Stimulated activated CD8-positive, alpha-beta memory T cell treated with anti-CD3 and anti-CD28 coated beads, Interleukin-2, amount 100 ng/mL, for 48 hours (primary cell): ENCODE results near the gene BACE2.

Experiments used
- DNase-seq, 2 donors: peaks; one replicate each; pipeline ENCODE4 v3.0.0-alpha.2; 2020; ENCODE audit warnings: low read depth in 2 of 2

The BACE2 gene

DNA sequence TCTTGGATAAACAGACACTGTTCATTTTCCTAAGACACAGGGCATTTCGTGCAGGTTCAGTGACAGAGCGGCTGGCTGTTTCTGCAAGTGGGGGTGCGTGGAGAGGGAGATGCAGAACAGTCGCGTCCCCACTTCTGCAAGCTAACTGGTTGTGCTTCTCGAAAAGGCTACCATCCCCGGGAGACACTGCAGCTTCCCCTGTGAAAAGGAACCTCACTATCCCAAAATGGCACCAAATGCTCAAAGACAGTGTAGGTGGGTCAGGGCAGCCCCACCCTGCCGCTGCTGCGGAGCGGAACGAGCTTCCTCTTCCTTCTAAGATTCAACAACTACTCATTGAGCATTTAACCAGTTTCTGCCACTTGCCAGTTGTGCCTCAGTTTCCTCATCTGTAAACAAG, 19.2 kb upstream of the BACE2 start:
- no peak for DNase-seq

DNA sequence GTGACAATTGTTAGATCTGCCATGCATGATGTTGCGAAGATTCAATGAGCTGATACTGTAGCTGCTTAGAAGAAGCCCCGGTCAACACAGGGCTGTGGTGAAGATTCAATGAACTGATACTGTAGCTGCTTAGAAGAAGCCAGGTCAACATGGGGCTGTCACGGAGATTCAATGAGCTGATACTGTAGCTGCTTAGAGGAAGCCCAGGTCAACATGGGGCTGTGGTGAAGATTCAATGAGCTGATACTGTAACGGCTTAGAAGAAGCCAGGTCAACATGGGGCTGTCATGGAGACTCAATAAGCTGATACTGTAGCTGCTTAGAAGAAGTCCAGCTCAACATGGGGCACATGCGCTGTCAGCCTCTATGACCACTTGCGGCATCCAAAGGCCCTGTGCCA, 18.8 kb upstream of the BACE2 start:
- DNase-seq, result no peak

DNA sequence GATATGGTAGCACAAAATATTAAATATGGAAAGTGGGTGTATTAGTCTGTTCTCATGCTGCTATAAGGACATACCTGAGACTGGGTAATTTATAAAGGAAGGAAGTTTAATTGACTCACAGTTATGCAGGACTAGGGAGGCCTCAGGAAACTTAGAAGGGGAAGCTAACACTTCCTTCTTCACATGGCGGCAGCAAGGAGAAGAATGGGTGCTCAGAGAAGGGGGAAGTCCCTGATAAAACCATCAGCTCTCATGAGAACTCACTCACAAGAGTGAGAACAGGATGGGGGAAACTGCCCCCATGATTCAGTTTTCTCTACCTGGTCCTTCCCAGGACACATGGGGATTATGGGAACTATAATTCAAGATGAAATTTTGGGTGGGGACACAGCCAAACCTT, 15.8 kb upstream of the BACE2 start:
- DNase-seq, result no peak

DNA sequence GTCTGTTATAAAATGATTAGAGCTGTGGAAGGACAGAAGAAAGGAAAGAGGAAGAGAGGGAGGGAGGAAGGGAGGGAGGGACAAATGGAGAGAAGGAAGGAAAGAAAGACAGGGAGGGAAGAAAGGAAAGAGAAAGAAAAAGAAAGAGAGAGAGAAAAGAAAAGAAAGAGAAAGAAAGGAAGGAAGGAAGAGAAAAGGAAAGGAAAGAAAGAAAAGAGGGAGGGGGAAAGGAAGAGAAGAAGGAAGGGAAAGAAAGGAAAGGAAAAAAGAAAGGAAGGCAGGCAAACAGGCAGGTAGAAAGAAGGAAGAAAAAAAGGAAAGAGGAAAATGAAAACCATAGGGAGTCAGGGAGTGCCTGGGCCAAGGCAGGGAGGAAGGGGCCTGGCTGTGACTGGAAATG, 14.5 kb upstream of the BACE2 start:
- DNase-seq, result no peak

DNA sequence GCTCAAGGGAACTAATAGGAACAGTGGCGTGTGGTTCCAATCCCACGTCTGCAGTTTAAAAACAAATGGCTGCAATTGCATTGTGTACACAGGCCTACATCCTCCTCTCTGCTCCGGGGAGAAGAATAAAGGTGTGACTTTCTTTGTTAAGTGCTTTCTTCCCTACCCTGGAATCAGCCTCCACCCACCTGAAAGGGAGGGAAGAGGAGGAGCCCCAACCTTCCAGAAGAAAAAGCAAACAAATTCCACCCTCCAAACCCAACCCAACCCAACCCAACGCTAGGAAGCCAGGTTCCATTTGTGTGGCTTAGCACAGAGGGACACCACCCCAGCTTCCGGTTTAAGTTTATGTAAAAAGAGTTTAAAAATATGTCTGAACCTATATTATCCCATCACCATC, 11.8 kb upstream of the BACE2 start:
- DNase-seq, result no peak

DNA sequence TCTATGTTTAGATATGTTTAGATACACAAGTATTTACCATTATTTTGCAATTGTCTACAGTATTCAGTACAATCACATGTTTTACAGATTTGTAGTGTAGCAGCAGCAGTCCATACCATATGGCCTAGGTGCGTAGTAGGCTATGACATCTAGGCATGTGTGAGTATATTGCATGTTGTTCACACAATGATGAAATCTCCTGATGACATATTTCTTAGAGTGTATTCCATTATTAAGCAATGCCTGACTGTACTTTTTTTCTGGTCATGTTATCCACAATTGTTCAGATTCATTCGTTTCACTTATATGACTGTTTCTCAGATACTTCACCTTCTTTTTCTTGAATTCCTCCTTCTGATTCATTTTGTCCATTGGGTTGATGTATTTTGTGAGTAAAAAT, 9.9 kb upstream of the BACE2 start:
- no peak for DNase-seq

DNA sequence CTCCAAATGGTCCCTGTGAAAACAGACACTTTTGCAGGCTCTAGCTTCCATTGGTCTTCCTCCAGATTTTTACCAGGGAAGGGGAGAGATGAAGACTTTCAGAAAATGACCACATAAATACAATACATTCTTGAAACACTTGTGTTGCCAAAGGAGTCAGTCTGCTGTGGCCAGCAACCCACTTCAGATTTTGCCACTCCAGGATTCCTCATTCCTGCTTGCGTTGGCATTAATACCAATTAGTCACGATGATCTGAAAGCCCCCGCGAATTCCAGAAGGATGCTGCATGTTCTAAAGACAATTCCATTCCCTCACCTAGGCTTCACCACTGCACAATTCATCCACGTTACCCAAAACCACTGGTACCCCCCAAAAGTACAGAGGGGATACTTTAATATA, 7.9 kb upstream of the BACE2 start:
- no peak for DNase-seq

DNA sequence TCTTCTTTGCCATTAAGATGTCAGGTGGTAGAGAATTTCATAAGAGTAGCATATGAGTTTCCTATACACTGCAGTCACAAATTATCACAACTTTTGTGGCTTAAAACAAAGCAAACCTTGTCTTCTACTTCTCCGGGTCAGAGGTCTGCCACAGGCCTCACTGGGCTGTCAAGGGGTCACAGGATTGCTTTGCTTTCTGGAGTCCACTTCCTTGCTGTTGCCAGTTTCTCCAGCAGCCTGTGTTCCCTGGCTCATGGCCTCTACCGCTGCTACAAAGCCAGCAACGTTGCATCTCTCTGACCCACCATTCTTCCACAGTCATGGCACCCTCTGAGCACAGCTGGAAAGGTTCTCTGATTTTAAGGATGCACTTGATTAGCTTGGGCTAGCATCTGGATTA, 6.5 kb upstream of the BACE2 start:
- no peak for DNase-seq

DNA sequence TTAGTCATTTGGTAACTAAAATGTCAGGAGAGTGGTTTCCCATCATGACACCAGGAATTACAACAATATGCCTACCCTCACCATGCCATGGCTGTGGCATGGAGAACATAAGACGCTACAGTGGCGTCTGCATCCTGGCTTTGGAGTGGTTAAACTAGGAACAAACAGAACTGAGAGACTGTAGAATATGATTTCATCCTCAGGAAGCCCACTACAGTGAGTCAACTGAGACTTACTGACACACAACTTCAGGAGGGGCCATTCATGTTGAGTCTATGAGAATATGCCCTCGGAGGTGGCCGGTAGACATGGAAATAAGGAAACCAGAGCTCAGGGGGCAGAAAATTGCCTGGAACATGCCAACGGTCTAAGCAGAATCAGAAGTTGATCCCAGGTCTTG, 5.9 kb upstream of the BACE2 start:
- no peak for DNase-seq

DNA sequence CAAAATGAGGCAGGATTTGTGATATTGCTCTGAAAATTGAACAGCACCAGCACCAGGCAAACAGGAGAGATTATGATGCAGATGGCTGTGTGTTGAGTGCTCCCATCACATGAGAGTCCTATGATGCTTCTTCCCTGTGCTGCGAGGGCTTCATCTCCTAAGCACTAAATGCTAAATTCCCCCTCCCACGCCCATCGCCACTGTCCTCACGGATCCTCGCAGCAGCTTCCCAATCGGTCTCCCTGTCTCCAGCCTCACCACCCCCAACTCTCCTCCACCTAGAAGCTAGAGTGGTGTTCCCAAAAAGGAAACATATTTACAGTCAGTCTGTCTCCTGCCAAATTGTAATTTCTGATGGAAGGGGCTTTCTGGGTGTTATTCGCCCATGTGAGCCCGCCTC, 4.9 kb upstream of the BACE2 start:
- no peak for DNase-seq

DNA sequence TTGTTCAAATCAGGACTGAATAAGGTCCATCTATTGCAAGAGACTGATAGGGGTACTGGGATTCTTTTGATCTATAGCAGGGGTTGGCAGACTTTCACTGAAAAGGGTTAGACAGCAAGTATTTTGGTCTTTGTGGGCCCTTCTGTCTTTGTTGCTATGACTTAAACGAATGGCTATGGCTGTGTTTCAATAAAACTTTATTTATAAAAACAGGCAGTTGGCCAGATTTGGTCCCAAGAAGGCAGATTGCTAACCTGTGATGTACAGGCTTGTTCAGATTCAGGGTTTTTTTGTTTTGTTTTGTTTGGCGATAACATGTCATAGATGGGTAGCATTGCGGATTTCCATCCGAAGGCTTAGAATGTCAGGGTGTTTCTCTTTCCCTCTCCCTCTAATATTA, 3.9 kb upstream of the BACE2 start:
- no peak for DNase-seq

DNA sequence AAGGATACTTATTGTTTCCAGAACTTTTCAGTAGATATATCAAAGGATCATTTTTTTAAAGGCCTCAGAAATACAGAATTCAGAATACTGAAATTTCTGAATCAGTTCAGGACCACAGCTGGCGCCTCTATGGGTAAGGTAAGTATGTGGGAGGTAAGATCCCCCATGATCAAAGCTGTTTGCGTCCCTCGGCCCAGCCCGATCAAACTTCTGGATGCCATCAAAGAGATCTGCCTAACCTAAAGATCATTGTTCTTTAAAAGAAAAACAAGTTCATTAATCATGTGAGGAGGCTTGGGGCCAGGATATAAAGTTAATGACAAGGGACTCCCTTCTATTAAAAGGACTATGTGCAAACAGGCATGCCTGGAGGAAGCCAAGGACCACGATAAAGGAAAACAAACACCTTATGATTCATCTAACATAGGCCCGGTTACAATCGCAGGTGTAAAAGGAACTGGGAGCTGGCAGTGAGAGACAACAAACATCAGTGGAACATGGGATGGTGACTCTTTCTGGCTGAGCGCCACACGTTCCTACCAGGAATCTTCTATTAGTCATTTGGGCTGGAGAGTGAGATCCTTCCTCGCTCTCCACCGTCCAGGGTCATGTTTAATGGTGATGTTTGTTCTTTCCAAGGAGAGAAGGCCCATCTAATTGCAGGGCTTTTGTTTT, 2.8 kb upstream of the BACE2 start:
- DNase-seq, result no peak

DNA sequence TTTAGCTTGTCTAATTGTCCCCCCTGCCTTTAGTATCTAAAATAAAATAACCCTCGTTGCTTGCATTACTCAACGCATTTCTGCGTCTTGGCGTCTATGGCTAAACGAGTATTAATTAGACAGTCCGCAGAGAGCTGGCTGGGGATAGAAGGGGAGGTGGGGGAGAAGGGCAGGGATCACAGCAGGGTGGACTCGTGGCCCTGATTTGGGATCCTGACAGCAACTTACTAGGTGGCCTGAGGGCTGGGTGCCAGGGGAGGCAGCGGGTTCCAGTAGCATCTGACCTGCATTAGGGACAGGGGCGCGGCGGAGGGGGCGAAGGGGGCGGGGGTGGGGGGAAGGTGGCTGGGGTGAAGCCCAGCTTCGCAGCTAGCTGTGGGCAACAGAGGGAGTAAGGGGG, 1.1 kb upstream of the BACE2 start:
- no peak for DNase-seq

DNA sequence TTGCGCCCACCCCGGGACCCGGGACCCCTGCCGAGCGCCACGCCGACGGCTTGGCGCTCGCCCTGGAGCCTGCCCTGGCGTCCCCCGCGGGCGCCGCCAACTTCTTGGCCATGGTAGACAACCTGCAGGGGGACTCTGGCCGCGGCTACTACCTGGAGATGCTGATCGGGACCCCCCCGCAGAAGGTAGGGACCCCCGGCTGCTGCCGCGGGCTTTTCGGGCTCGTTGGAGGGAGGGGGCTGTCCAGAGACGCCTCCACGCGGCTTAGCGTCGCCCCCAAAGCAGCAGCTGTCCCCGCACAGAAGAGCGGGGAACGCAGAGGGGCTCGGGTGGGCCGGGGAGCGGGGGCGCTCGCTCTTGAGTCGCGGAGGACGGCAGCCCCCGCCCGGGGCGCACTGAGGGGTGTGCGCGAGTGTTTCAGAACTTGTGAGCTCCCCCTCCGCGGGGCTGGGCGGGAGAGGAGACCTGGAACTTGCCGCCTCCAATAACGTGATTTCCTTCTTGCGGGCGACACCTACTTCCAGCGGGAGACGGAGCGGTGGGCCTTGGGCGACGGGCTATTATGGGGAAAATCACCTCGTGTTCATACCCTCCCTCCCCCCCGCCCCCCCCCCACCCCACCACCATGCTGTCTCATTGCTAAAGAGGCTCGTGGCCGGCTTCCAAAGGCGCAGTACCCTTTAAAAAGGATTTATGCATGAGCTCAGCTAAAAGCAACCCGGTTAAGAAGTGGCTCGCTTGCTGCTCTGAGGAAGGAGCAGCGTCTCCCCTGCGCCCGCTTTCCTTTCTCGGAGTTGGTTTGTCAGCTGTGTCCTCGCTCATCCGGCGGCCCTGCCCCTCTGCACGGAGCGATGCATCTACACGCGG, 664 bp downstream of the BACE2 start:
- no peak for DNase-seq

DNA sequence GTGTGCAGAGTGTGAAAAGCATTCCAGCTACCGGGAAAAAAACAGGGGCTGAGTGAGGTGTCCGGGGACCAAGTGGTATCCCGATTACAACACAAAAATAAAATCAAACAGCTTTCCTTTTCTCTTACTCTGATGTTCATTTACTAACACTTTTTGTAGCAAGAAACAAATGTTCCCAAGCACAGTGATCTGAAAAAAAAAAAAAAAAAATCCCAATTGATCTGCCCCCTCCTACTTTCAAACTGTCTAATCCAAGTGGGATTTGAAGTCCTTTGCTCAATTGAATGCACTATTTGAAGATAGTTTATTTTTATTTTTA, 1.3 kb downstream of the BACE2 start:
- no peak for DNase-seq

DNA sequence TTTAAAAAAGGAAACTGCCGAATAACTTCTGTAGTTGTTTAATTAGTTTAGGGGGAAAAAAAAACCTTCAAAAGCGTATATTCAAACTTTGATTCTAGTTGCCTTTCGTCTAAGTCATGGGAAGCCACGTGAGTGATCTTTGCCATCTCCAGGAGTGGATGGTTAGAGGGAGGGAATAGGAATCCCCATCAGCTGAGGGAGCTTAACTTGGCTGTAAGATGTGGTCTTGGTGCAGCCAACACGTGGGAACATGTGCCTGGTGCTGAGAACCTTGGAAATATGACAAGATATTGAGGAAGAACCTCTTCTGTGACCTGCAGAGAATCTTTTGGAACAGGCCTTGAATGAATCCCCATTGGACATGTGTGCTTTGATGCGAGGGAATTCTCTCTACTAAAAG, 1.7 kb downstream of the BACE2 start:
- DNase-seq, result no peak

DNA sequence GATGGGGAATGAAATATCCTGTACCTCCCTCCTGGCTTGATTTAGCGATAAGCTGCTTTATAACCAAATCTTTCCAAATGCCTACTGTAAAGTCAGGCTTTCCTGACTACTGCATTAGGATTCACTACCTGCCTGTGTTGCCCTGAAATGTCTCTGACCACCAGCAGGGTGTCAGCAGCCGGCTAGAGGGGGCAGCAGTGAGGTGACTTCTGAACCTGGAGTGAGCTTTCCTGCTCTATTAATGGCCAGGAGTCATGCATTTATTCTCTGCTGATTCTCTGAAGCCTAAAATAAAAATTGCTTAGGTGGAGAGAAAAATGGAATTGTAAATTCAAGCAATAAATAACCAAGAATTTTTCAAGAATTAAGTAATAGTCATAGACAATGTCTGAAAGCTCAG, 2.5 kb downstream of the BACE2 start:
- DNase-seq, result no peak

DNA sequence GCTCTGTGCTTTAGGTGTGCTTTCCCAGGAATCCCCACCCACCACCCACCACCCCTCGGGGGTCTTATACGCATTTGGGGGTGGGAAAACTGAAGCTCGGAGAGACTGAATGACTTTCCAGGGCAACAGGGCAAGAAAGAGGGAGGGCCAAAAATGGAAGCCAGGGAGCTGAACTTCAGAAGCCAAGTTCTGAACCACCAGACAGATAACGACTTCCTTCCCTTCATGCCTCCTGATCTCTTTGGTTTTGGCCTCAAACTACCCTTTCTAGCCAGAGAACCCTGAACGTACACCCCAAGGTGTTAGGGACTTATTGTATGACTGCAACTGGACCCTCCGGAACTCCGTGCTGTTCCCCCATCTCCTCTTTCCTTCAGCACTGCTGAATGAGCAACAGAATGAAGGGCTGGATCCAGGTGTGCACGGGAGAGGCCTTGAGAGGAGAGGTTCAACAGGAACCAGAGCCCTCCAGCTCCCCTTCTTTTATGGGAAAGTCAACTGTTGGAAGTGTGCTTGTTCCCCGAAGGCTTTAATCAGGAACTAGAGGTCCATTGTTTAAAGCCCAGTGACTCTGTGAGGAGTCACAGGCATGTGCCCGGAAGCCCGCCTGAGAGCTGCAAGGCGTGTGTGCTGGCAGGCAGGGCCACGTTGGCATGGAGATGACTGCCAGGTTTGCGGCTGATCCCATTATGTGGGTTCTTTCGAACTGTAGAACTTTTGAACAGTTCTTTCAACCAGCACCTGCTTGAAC, 3.1 kb downstream of the BACE2 start:
- no peak for DNase-seq

DNA sequence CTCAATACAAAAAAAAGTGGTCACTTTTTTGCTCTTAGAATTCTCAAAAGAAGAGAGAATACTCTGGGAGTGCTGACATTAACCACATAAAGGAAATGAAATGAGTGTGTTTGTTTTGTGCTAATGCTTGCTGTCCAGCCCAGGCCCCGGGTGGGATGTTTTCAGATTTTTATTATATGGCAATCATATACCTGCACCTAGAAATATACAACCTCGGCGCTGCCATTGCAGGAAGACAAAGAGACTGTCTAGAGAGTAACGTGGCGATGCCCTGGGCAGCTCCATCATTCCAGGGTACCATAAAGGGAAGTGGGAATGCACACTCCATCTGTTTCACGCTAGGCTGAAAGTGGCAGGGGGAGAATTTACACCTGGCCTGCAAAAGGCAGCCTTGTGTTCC, 7.1 kb downstream of the BACE2 start:
- no peak for DNase-seq

DNA sequence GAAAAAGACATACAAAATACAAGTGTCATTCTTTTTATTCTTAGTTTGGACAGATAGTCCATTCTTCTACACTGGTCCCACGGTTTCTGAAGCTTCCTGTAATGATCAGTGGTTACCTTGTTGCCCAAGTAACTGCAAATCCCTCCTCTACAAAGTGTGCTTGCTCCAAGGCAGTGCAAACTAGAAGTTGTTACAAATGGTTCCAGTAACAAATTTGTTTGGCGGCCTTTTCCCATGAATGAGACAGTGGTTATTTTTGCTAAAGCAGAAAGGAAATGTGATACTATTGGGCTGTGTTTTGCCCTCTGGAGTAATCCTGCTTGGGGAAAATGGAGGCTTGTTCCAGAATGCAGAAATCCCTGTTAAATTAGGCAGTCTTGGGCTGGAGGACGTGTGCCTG, 8.9 kb downstream of the BACE2 start:
- DNase-seq, result no peak

DNA sequence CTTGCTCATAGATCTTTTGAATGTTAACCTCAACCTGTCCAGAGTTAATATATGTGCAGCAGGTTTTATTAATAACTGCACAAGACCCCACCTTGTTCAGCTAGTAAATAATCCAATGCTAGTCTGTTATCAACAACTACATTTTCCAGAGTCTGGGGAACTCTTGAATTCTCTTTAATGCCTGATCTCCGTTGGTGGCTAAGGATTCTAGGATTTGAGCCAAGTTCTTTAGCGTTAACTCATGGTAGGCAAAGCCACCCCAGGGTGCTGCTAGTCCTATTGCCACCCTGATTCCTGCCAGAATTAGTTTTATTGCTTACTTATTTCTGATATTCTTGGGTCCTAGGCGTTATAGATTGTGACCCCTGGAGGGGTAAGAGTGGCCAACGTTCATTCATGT, 12.8 kb downstream of the BACE2 start:
- DNase-seq, result no peak

DNA sequence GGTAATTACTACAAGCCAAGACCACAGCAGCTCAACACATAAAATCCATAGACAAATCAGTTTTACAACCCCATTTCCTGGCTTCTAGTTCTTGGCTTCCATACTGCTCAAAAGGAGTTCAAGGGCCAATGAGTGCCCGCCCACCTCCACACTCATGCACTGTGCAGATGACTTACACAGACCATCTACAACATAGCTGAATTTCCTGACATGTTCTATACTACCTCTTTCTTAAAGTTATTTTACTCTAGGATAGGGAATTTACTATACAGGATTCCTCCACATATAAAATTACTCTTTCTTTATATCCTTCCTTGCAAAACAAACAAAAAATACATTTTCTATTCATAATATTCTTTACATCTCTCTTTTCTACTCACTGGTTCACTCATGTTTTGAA, 14.6 kb downstream of the BACE2 start:
- DNase-seq, result no peak

DNA sequence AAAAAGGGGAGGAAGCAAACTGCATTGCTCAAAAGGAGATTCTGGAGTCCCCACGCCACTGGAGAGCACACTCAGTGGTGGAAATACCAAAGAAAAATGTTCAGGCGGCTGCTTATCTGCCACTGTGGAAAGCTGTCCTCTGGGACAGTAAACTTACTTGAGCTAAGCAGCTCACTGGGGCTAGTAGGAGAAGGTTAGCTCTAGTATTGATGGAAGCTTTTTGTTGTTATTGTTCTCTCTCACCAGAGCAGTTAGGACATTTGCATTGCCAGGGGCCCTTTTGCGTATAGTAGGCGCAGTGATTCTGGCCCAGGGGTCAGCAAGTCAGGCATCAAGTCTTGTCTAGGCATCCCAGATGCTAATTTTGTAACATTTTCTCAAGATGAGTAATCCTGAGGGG, 15.6 kb downstream of the BACE2 start:
- DNase-seq, result no peak
